B cell (primary cell): ENCODE results near the gene FBLN2. TPM values are rescaled to one million over a fixed set of nuclear protein-coding genes. Genes with fewer than 3 reads are reported as not detected.
"Not testable (repeated sequence)": the region's sequence is repeated elsewhere in the genome, so short reads cannot be mapped to it uniquely, and the experiment has no call there.

ENCODE experiments used
- ATAC-seq: fragments of 200-7000 bp; cut with Tn5 transposase; one replicate; pipeline ENCODE4 v1.10.0; 2021; ENCODE audit warnings: low read depth, mild to moderate bottlenecking, moderate number of reproducible peaks, moderate library complexity
- CTCF ChIA-PET: fragments of 350-600 bp; sonication (Branson Sonifier 250); formaldehyde crosslinking; loops from one replicate; lab custom pipeline; 2021; ENCODE audit warnings: antibody characterized with exemption, inconsistent platforms; lab: Charles Lee
- POLR2A ChIA-PET: fragments of 350-600 bp; sonication (Branson Sonifier 250); formaldehyde crosslinking; loops from one replicate; lab custom pipeline; 2021; ENCODE audit warnings: antibody characterized with exemption; lab: Charles Lee
- DNase-seq: peaks from one replicate; pipeline ENCODE4 v3.0.0; 2013
- H2AFZ ChIP-seq: 2 replicates; pipeline ENCODE4 v1.6.1; 2012; ENCODE audit warnings: mild to moderate bottlenecking, low read depth, low read length; ENCODE audit not compliant: insufficient read depth, poor library complexity, severe bottlenecking
- H3K27ac ChIP-seq, 2 donors: 1 replicate in 1 of 2; 2 replicates in 1 of 2; pipeline ENCODE4 v1.5.1; 2012 to 2013; ENCODE audit warnings: low read length in 2 of 2, mild to moderate bottlenecking in 2 of 2, moderate library complexity in 1 of 2
- H3K27me3 ChIP-seq, 4 experiments: fragments of 200-600 bp in 1 of 4; sonication (generic) in 1 of 4; replicated peaks in 1 of 4; 1 replicate in 2 of 4; 2 replicates in 2 of 4; pipeline versions ENCODE4 v1.6.1 to v1.7.0; 2013 to 2016; ENCODE audit warnings: low read length in 3 of 4, mild to moderate bottlenecking in 2 of 4, mixed read lengths in 1 of 4, moderate library complexity in 1 of 4; ENCODE audit not compliant: insufficient read depth in 4 of 4, control insufficient read depth in 3 of 4; ENCODE audit errors: control extremely low read depth in 1 of 4
- H3K36me3 ChIP-seq, 2 experiments: replicated peaks in 1 of 2; 1 replicate in 1 of 2; 2 replicates in 1 of 2; pipeline versions ENCODE4 v1.6.1 to v1.7.1; 2013; ENCODE audit warnings: low read length in 1 of 2; ENCODE audit not compliant: insufficient read depth in 2 of 2, control insufficient read depth in 1 of 2; ENCODE audit errors: control extremely low read depth in 1 of 2, extremely low read depth in 1 of 2
- H3K4me1 ChIP-seq, 2 donors: fragments of 200-600 bp in 1 of 2; sonication (generic) in 1 of 2; 1 replicate in 1 of 2; 2 replicates in 1 of 2; pipeline versions ENCODE4 v1.5.1 to v1.6.1; 2013 to 2017; ENCODE audit warnings: low read length in 2 of 2; ENCODE audit not compliant: control insufficient read depth in 2 of 2, insufficient read depth in 2 of 2
- H3K4me2 ChIP-seq: replicated peaks from 2 replicates; pipeline ENCODE3; 2012; ENCODE audit warnings: mild to moderate bottlenecking, low read depth, low read length; ENCODE audit not compliant: poor library complexity, severe bottlenecking
- H3K4me3 ChIP-seq, 5 experiments: fragments of 200-600 bp in 1 of 5; sonication (generic) in 1 of 5; 1 replicate in 3 of 5; 2 replicates in 2 of 5; pipeline versions ENCODE4 v1.5.1 to v1.7.0; 2011 to 2016; ENCODE audit warnings: low read length in 4 of 5, mild to moderate bottlenecking in 4 of 5, low read depth in 2 of 5, control low read depth in 1 of 5, moderate library complexity in 1 of 5; ENCODE audit not compliant: insufficient read depth in 1 of 5; ENCODE audit errors: control extremely low read depth in 1 of 5, extremely low read depth in 1 of 5
- H3K79me2 ChIP-seq: fragments of 200-600 bp; sonication (generic); one replicate; pipeline ENCODE4 v1.6.0; 2016; ENCODE audit warnings: low read length; ENCODE audit not compliant: control insufficient read depth, insufficient read depth
- H3K9ac ChIP-seq: fragments of 200-600 bp; sonication (generic); 2 replicates; pipeline ENCODE4 v1.6.1; 2017; ENCODE audit warnings: mild to moderate bottlenecking, low read length, moderate library complexity
- H3K9me3 ChIP-seq, 3 donors: one replicate each; pipeline versions ENCODE4 v1.6.1 to v1.7.1; 2013; ENCODE audit warnings: low read length in 2 of 3; ENCODE audit not compliant: control insufficient read depth in 2 of 3, insufficient read depth in 1 of 3; ENCODE audit errors: control extremely low read depth in 1 of 3
- H4K20me1 ChIP-seq: 2 replicates; pipeline ENCODE4 v1.6.0; 2012; ENCODE audit warnings: mild to moderate bottlenecking, low read length; ENCODE audit not compliant: insufficient read depth, control insufficient read depth, poor library complexity, severe bottlenecking
- H3K27ac Mint-ChIP-seq: one replicate; pipeline ENCODE4 v1.8.0; 2021; ENCODE audit warnings: mixed read lengths
- H3K27me3 Mint-ChIP-seq: one replicate; pipeline ENCODE4 v1.8.0; 2021; ENCODE audit warnings: mixed read lengths
- H3K4me1 Mint-ChIP-seq: one replicate; pipeline ENCODE4 v1.8.0; 2021; ENCODE audit warnings: mixed read lengths
- H3K4me3 Mint-ChIP-seq: one replicate; pipeline ENCODE4 v1.8.0; 2021; ENCODE audit warnings: mixed read lengths
- H3K9me3 Mint-ChIP-seq: one replicate; pipeline ENCODE4 v1.8.0; 2022; ENCODE audit warnings: mixed read lengths; ENCODE audit not compliant: insufficient read depth
- CTCF ChIP-seq: fragments of 200-600 bp; IDR thresholded peaks from one replicate; pipeline ENCODE4 v1.8.0; 2022; ENCODE audit warnings: antibody characterized with exemption, mild to moderate bottlenecking
- EZH2 ChIP-seq: IDR thresholded peaks from 2 replicates; pipeline ENCODE4 v1.6.1; 2012; ENCODE audit warnings: borderline replicate concordance, low read depth, mild to moderate bottlenecking, moderate library complexity, low read length; ENCODE audit not compliant: insufficient read depth, poor library complexity, severe bottlenecking
- WGBS: methylation state at CpG from one replicate; pipeline ENCODE4 v1.1.5; 2013; ENCODE audit warnings: missing lambda C conversion rate; ENCODE audit not compliant: insufficient coverage; 5-methylcytosine and 5-hydroxymethylcytosine counted together
- intact Hi-C: fragments of 100-400 bp; cut with micrococcal nuclease; formaldehyde crosslinking; loops from one replicate; pipeline ENCODE4 v1.10.0; 2022
- polyA minus RNA-seq: library from RNA; depleted of rRNA, polyadenylated mRNA; stranded (reverse); fragments of >200 nt; gene quantifications from 2 replicates; pipeline ENCODE4 v1.2.3, GENCODE V29; 2012
- polyA plus RNA-seq: library from polyadenylated mRNA; depleted of rRNA; stranded (reverse); fragments of >200 nt; gene quantifications from 2 replicates; pipeline ENCODE4 v1.2.3, GENCODE V29; 2012
- total RNA-seq, 2 donors: library from RNA; stranded (reverse); fragments of 120-200 nt in 1 of 2; gene quantifications; 1 replicate in 1 of 2; 2 replicates in 1 of 2; pipeline versions ENCODE4 v1.2.3 to v1.2.4, GENCODE V29; 2013 to 2022

FBLN2 gene
- total RNA-seq = 3.6 and 5.1 TPM in 2 replicates
- 5.0 TPM for total RNA-seq (2013)
- polyA plus RNA-seq = 4.9 and 8.2 TPM in 2 replicates
- polyA minus RNA-seq = 16.2 and 21.2 TPM in 2 replicates

GRCh38 chr3:13548696-13549622 is at the start of gene FBLN2:
Gene FBLN2 (plus strand): TSS chr3:13549125. CDS start chr3:13570356, 21,231 bp downstream.
- Histone ChIP-seq H3K4me3 (peak within 1 kb of the TSS in 3 of 5 experiments; percentile 39 to 46 (median 44)), H4K20me1 (no peaks in the 10 kb centered on the region), H3K9me3 (peaks cover 0 to 4% (median 0%) of the 10 kb centered on the region in 3 donors), H3K4me1 (peaks cover 44 to 61% of the 10 kb centered on the region in 2 donors), H3K79me2 (peaks cover 7% of the 10 kb centered on the region), H2AFZ (peak within 1 kb of the TSS; percentile 33), H3K36me3 (no peaks in the 10 kb centered on the region), H3K27ac (peak within 1 kb of the TSS; percentile 20 to 33), H3K27me3 (peaks cover 0 to 13% (median 2%) of the 10 kb centered on the region in 4 experiments), H3K9ac (peak within 1 kb of the TSS; percentile 55), H3K4me2 (peak within 1 kb of the TSS; percentile 81)
- no peak for TF ChIP-seq CTCF
- no peak for TF ChIP-seq EZH2
- H3K27ac Mint-ChIP-seq = peak within 1 kb of the TSS; percentile 80
- peak within 1 kb of the TSS; percentile 94 for H3K4me3 Mint-ChIP-seq
- ChIA-PET CTCF (no interaction called here), POLR2A (no interaction called here)
- 8% methylated on average over 106 of the region's 107 CpGs for WGBS
- H3K4me1 Mint-ChIP-seq = peaks cover 41% of the 10 kb centered on the region
- H3K9me3 Mint-ChIP-seq = no peaks in the 10 kb centered on the region
- intact Hi-C loops = no loop called here
- DNase-seq (peak; percentile 62), ATAC-seq (peak; percentile 84)
- H3K27me3 Mint-ChIP-seq = peaks cover 26% of the 10 kb centered on the region

GRCh38 chr3:13499246-13499645 is 49.7 kb upstream of the FBLN2 start:
- H3K4me1 ChIP-seq, H3K4me1 Mint-ChIP-seq, H3K4me3 ChIP-seq, H3K27me3 Mint-ChIP-seq, H3K27me3 ChIP-seq, H3K79me2 ChIP-seq, H3K4me3 Mint-ChIP-seq, H3K36me3 ChIP-seq, H3K4me2 ChIP-seq, DNase-seq, H2AFZ ChIP-seq, H3K9ac ChIP-seq, H3K9me3 ChIP-seq, POLR2A ChIA-PET, H3K9me3 Mint-ChIP-seq, H3K27ac Mint-ChIP-seq, H4K20me1 ChIP-seq, intact Hi-C loops, H3K27ac ChIP-seq, ATAC-seq: not testable (repeated sequence)
- 93% methylated on average over 9 of the region's 11 CpGs for WGBS
- CTCF ChIA-PET = interaction anchor here (0.6 to 8.4 kb wide), 4 partner anchors 125 to 159 kb away, joined by 3 to 286 read pairs (median 3); no protein-coding TSS in a partner anchor
